Measurements from ENCODE around the gene CFAP20DC.
"Not testable (repeated sequence)": the region's sequence is repeated elsewhere in the genome, so short reads cannot be mapped to it uniquely, and the experiment has no call there.

Gene CFAP20DC

DNA sequence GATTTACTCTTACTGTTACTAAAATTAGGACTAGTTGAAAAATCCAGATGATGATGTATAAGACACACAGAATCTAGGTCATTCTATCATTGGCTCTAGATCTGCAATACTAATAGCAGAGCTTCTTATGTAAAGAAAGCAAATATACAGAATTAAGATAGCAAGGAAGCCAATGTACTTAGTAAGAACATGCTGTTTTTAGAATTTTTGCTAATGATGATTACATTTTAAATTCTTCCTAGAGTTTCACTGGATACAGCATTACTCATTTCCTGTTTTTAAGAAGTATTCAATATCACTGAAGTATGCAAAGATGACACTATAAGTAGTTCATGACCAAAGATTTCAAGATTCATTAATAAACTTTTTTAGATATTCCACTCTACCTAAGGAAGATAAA is 60.7 kb downstream of the CFAP20DC start:
- no peak overlapping the region for H3K27ac ChIP-seq
- TF ChIP-seq, protein P1, sequence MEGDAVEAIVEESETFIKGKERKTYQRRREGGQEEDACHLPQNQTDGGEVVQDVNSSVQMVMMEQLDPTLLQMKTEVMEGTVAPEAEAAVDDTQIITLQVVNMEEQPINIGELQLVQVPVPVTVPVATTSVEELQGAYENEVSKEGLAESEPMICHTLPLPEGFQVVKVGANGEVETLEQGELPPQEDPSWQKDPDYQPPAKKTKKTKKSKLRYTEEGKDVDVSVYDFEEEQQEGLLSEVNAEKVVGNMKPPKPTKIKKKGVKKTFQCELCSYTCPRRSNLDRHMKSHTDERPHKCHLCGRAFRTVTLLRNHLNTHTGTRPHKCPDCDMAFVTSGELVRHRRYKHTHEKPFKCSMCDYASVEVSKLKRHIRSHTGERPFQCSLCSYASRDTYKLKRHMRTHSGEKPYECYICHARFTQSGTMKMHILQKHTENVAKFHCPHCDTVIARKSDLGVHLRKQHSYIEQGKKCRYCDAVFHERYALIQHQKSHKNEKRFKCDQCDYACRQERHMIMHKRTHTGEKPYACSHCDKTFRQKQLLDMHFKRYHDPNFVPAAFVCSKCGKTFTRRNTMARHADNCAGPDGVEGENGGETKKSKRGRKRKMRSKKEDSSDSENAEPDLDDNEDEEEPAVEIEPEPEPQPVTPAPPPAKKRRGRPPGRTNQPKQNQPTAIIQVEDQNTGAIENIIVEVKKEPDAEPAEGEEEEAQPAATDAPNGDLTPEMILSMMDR (conservative IDR thresholded peaks at IDR 0.05), result no peak

DNA sequence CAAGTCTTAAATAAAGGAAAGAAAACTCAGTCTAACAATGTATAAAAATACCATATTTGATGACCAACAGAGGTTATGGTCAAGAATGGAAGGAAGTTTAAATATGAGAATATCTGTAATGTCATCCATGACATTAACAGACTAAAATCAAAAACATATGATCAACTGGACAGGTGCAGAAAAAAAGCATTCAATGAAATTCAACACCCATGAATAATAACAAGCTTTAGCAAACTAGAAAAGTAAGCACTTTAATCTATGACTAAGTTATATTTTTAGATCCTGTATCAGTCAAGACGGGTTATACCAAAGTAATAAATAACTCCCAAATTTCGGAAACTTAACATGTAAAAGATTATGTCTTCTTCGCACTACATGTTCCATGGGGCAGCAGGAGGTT is 61.8 kb downstream of the CFAP20DC start:
- TF ChIP-seq, protein P1 (conservative IDR thresholded peaks at IDR 0.05), result no peak
- no peak overlapping the region for H3K27ac ChIP-seq

DNA sequence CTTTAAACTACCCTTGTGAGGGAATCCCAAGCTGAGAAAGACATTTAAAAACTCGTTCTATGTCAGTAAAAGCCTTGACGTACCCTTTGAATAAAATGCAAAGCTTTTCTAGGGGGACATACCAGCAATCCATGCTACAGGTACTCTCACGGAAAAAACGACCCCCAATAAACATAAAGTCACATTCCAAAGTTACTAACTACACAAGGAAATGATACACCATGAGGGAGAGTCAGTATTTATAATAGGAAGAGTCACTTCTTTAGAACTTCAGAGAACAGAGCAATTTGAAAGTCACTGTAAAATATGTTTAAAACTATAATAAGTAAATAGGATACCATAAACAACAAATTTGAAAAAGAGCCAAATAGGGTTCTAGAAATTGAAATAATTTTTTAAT is 63.2 kb downstream of the CFAP20DC start:
- no peak overlapping the region for H3K27ac ChIP-seq
- TF ChIP-seq, protein P1 (conservative IDR thresholded peaks at IDR 0.05), result no peak

DNA sequence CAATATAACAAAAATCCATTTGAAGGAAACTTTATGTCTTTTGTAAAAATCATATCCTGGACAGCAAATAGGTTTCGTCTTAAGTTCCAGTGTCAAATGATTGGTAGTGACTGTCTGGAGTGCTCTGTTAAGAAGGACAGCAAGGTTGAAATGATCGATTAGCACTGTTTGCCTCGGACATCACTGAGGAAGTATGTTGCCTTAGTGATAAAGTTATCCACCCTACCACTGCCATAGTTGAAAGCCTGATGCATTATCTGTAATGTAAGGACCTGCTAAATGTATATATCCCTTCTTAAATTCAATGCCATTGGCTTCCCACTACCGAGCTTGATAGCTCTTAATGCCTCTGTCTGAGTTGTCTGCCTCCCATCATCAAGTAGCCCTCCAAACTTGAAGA is 70.0 kb downstream of the CFAP20DC start:
- TF ChIP-seq, protein P1 (conservative IDR thresholded peaks at IDR 0.05), result no peak
- no peak overlapping the region for H3K27ac ChIP-seq

DNA sequence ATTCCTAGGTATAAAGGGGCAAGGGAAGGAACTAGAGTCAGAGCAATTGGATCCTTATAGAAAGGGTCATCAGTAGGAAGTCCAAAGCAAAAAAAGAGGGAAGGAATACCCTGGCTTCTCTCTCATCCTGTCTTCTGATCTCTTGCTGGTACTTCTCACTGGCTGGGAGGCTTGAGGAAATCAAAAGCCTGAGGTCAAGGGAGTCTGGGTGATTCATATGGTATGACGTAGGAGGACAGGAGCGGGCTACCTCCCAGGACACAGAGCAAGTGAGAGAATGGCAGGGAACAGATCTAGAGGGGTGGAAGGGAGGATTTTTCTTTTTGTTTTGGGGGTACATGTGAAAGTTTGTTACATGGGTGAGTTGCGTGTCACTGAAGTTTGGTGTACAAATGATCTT is 76.0 kb downstream of the CFAP20DC start:
- H3K27ac ChIP-seq, result no peak overlapping the region
- TF ChIP-seq, protein P1 (conservative IDR thresholded peaks at IDR 0.05), result no peak

DNA sequence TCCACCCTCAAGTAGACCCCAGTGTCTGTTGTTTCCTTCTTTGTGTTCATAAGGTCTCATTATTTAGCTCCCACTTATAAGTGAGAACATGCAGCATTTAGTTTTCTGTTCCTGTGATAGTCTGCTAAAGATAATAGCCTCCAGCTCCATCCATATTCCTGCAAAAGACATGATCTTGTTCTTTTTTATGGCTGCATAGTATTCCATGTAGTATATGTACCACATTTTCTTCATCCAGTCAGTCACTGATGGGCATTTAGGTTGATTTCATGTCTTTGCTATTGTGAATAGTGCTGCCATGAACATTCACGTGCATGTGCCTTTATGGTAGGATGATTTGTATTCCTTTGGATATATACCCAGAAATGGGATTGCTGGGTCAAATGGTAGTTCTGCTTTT is 82.0 kb downstream of the CFAP20DC start:
- not testable (repeated sequence) for H3K27ac ChIP-seq

DNA sequence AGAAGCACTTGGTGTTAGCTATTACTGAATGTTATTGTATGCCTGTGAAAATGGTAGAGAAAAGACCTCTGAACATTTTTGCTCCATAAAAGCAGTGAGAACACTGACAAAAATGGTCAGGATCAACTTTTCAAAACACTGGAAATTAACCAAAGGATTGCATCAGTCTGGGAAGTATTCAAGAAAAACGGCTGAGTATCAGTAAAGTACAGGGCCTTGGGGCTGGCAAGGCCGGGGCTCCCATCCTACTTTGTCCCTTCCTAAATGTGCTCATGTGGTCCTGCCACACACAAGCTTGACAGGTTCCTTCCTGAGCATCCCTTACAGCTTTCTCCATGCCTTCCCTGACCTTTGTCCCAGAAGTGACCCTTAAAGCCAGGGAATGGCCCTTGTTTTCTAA is 84.0 kb downstream of the CFAP20DC start:
- TF ChIP-seq, protein P1 (conservative IDR thresholded peaks at IDR 0.05), result no peak
- no peak overlapping the region for H3K27ac ChIP-seq

DNA sequence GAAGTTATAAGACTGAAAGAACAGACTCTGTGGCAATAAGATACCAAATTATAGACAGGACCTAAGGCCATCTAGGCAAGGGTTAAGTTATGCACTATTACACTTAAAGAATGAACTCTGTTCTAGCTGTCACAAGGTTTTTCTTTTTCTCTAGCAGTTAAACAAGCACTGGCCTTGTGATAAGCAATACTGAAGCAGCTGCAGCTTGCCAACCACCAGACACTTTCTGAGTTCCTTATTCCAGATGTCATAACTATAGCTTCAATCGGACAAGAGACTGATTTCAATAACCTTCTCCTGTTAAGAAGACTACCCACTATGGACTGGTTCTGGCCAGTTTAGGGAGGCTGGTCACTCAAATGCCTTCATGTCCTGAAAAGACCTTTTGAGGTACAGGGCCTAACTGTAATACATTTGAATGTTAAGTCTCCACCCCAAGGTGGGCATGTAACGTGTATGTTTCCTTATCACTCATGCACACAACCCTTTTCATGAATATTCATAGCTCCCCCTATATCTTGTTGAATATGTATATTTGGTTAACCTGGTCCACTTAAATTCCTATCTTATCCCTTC is 85.8 kb downstream of the CFAP20DC start:
- TF ChIP-seq, protein P1 (conservative IDR thresholded peaks at IDR 0.05), result no peak
- H3K27ac ChIP-seq, result no peak overlapping the region

Data from VCaP (cell line).